Heart left ventricle (tissue), 16 donors: ENCODE data around the gene FSD2. TPM values are rescaled to one million over a fixed set of nuclear protein-coding genes. Genes with fewer than 3 reads are reported as not detected.

Experiments
- ATAC-seq, 4 donors: fragments of 200-7000 bp; cut with Tn5 transposase; one replicate each; pipeline ENCODE4 v1.9.1; 2020 to 2022; ENCODE audit warnings: moderate library complexity in 4 of 4, mild to moderate bottlenecking in 3 of 4, moderate number of reproducible peaks in 1 of 4
- DNase-seq, 5 donors: peaks; one replicate each; pipeline ENCODE4 v3.0.0-alpha.2; 2020
- H3K27ac ChIP-seq, 12 donors: fragments of 200-600 bp; sonication (generic) in 4 of 12; one replicate each; pipeline versions ENCODE4 v1.5.0 to v1.8.0; 2016 to 2022; ENCODE audit warnings: mild to moderate bottlenecking in 2 of 12
- H3K27me3 ChIP-seq, 9 donors: fragments of 200-600 bp; sonication (generic) in 2 of 9; one replicate each; pipeline versions ENCODE4 v1.5.1 to v1.8.0; 2016 to 2022; ENCODE audit warnings: mild to moderate bottlenecking in 3 of 9
- H3K36me3 ChIP-seq, 9 donors: fragments of 200-600 bp; sonication (generic) in 2 of 9; one replicate each; pipeline versions ENCODE4 v1.5.0 to v1.8.0; 2018 to 2022; ENCODE audit warnings: mild to moderate bottlenecking in 2 of 9
- H3K4me1 ChIP-seq, 12 donors: fragments of 200-600 bp; sonication (generic) in 4 of 12; one replicate each; pipeline versions ENCODE4 v1.5.0 to v1.8.0; 2016 to 2022; ENCODE audit warnings: mild to moderate bottlenecking in 3 of 12
- H3K4me3 ChIP-seq, 12 donors: fragments of 200-600 bp; sonication (generic) in 4 of 12; one replicate each; pipeline versions ENCODE4 v1.5.0 to v1.8.0; 2017 to 2022; ENCODE audit warnings: mild to moderate bottlenecking in 9 of 12, moderate library complexity in 4 of 12
- H3K9me3 ChIP-seq, 12 donors: fragments of 200-600 bp; sonication (generic) in 4 of 12; one replicate each; pipeline versions ENCODE4 v1.5.0 to v1.8.0; 2016 to 2022; ENCODE audit warnings: mild to moderate bottlenecking in 1 of 12
- POLR2A ChIP-seq, 2 donors: fragments of 450-650 bp; IDR thresholded peaks; one replicate each; pipeline ENCODE4 v1.6.1; 2017; ENCODE audit warnings: antibody characterized with exemption in 2 of 2, mild to moderate bottlenecking in 2 of 2, moderate library complexity in 2 of 2
- WGBS, 4 donors: extraction: QIAGEN DNeasy Blood & Tissue Kit in 2 of 4; methylation state at CpG; one replicate each; pipeline versions ENCODE4 v1.1.5 to v1.1.7; 2013 to 2018; 5-methylcytosine and 5-hydroxymethylcytosine counted together
- intact Hi-C, 10 donors: fragments of 100-400 bp; cut with DNase I; formaldehyde crosslinking; loops; one replicate each; pipeline versions ENCODE4 v1.11.1 to v1.14.2; 2022
- polyA plus RNA-seq, 2 donors: library from polyadenylated mRNA; stranded (reverse); fragments of 200-250 nt; gene quantifications; one replicate each; pipeline ENCODE4 v1.2.3, GENCODE V29; 2013
- total RNA-seq, 9 donors: library from RNA; depleted of rRNA in 2 of 9; stranded (reverse); fragments of >200 nt in 2 of 9; fragmentation: NEBNext Ultra II Directional in 3 of 9; extraction: Animal tissue kit (Norgen Biotek cat#: 25700) in 3 of 9; gene quantifications; one replicate each; pipeline versions ENCODE4 v1.1.0 to v1.2.4, GENCODE V29; 2016 to 2023
- TF ChIP-seq, protein P1 (sequence below), 12 donors: fragments of 200-600 bp; sonication (generic) in 4 of 12; IDR thresholded peaks; one replicate each; pipeline versions ENCODE4 v1.5.0 to v1.8.0; 2018 to 2022; ENCODE audit warnings: antibody characterized with exemption in 12 of 12, mild to moderate bottlenecking in 5 of 12
- donor health status: ischemic (EF 13 %, LVEDD 7.1; RV severe dilation, severe dysfunction).
- donor health status: healthy with polysubstance abuse.
- donor health status: DM: no; HTN: yes; CAD: no.
- donor health status: DM: no; HTN: no; CAD: no.
- donor health status: ischemic (EF 25% LVEDD 6.9; RV normal size, moderate dysfunction).
- donor health status: ischemic (EF 25% LVEDD 5.7; RV mildly dilated, moderate dysfunction).
- donor health status: healthy.
- donor health status: DM: yes; HTN: yes; CAD: no.
- donor health status: ischemic (EF 35%, LVEDD 5.7; RV mildly dilated, moderate dysfunction).
- donor health status: nonischemic (EF 11% LVEDD 7.7; RV severe dilation, severe dysfunction).
- donor health status: DM: yes; HTN: yes; CAD: no.
- donor health status: PGD.
- donor health status: ischemic (EF 29% LVEDD 5.4; RV normal size, mild dysfunction).
- donor health status: nonischemic (EF 23%, LVEDD 6.1; RV moderate dilation, normal function).

Gene FSD2
- total and polyA plus RNA-seq, 11 donors: 3.6 to 140 (median 66.0) TPM

DNA sequence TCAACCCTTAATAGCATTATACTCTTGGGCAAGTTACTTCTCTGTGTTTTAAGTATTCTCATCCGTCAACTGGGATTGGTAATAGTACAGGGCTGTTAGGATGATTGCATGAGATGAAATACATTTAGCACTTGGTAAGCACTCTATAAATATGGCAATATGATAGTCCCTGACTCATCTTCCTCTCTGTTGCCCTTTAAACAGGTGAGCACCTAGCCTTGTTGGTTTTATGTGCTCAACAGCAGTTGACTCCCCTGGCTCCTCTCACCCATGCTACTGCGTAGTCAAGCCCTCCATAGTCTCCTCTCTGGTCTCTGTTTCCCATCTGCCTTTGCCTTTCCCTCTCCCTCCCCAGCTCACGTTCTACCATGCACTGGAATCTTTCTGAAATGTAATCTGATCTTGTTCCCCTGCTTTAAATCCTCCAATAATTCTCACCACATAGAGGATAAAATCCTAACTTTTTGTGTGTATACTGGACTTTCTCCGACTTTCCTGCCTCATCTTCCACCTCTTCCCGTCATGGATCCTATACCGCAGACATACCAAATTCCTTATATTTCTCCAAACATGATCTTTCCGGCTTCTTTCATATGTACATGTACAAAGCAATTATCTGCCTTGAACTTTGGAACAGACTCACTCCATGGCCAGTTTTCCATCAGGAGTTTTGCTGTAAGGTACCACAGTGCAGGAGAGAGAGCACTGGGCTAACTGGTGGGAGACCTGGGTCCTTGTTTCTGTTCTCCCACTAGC, 42.3 kb downstream of the FSD2 start:
- no peak overlapping the region for H3K4me3 ChIP-seq
- ATAC-seq (no peak), DNase-seq (no peak)
- H3K36me3 ChIP-seq: peaks cover 0 to 99% (median 62%) of the 10 kb centered on the region in 9 donors
- WGBS, 4 donors: 91 to 93% (median 92%) methylated on average over 7 of the region's 7 CpGs
- H3K4me1 ChIP-seq: peaks cover 0 to 8% (median 0%) of the 10 kb centered on the region in 12 donors
- intact Hi-C loops: loop anchor here in 2 of 10 donors (2.0 to 10.0 kb wide), 2 partner anchors 29 to 71 kb away; no protein-coding TSS in a partner anchor
- H3K27ac ChIP-seq: no peak overlapping the region
- H3K9me3 ChIP-seq: no peaks in the 10 kb centered on the region
- TF ChIP-seq, protein P1, sequence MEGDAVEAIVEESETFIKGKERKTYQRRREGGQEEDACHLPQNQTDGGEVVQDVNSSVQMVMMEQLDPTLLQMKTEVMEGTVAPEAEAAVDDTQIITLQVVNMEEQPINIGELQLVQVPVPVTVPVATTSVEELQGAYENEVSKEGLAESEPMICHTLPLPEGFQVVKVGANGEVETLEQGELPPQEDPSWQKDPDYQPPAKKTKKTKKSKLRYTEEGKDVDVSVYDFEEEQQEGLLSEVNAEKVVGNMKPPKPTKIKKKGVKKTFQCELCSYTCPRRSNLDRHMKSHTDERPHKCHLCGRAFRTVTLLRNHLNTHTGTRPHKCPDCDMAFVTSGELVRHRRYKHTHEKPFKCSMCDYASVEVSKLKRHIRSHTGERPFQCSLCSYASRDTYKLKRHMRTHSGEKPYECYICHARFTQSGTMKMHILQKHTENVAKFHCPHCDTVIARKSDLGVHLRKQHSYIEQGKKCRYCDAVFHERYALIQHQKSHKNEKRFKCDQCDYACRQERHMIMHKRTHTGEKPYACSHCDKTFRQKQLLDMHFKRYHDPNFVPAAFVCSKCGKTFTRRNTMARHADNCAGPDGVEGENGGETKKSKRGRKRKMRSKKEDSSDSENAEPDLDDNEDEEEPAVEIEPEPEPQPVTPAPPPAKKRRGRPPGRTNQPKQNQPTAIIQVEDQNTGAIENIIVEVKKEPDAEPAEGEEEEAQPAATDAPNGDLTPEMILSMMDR (IDR thresholded peaks at IDR 0.05): no peak
- TF ChIP-seq POLR2A (IDR thresholded peaks at IDR 0.05): no peak
- no peaks in the 10 kb centered on the region for H3K27me3 ChIP-seq

DNA sequence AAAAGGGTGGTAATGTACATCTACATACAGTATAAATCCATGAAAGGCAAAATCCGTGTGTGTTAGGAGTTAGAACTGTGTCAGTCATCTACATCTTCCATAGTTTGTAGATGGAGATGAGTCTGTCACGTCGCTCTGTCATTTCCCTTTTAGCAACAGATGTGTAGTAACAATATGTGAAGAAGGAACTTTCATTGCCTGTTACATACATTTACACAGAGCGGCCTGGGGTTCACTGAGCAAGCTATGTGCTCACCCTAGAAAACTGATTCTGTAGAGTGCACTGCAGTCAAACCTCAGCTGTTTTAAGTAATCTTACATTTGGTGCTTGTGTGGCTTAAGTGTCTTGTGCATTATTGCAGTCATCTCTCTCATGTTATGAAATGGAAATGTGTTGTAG, 54.6 kb downstream of the FSD2 start:
- TF ChIP-seq, protein P1 (IDR thresholded peaks at IDR 0.05): no peak
- no peak for DNase-seq
- Histone ChIP-seq H3K27me3 (no peaks in the 10 kb centered on the region), H3K9me3 (no peaks in the 10 kb centered on the region), H3K36me3 (peaks cover 0 to 41% (median 34%) of the 10 kb centered on the region in 9 donors), H3K4me3 (peak overlapping the region; percentile 25 to 95 (median 77)), H3K27ac (peak overlapping the region in 2 of 12 donors; percentile 92 to 95), H3K4me1 (peaks cover 0 to 36% (median 17%) of the 10 kb centered on the region in 12 donors)
- no peak for ATAC-seq
- 45 to 55% (median 51%) methylated on average over 4 of the region's 4 CpGs for WGBS, 4 donors
- intact Hi-C loops: loop anchor here in 6 of 10 donors (2.0 to 10.0 kb wide), 5 partner anchors 53 to 233 kb away; partner anchors contain the start of genes FSD2 (in 5 of the 6), WHAMM (in 5 of the 6), RPS17 (in 2 of the 6) and RAMAC (in 1 of the 6)

DNA sequence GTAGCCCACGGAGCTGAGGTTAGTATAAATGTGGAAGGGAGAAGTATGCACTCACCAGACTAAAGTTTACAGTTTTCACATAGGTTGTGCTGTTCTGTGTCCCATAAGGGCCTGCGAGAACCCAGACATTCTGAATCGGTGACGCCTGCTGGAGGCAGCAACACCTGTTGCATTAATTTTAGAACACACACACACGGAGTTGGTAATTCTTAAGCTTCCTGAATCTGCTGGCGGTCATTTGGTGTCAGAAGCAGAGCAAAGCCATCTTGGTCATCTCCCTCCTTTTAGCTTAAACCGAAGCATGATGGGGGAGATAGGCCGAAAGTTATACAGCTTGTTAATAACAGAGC, 55.1 kb downstream of the FSD2 start:
- peak overlapping the region in 11 of 12 donors; percentile 25 to 95 (median 91) for H3K27ac ChIP-seq
- no peak for DNase-seq
- H3K4me3 ChIP-seq: peak overlapping the region; percentile 25 to 95 (median 77)
- no peaks in the 10 kb centered on the region for H3K27me3 ChIP-seq
- peaks cover 0 to 36% (median 17%) of the 10 kb centered on the region in 12 donors for H3K4me1 ChIP-seq
- H3K36me3 ChIP-seq: peaks cover 0 to 36% (median 28%) of the 10 kb centered on the region in 9 donors
- intact Hi-C loops: loop anchor here in 6 of 10 donors (2.0 to 10.0 kb wide), 5 partner anchors 54 to 234 kb away; partner anchors contain the start of genes FSD2 (in 5 of the 6), WHAMM (in 5 of the 6), RPS17 (in 2 of the 6) and RAMAC (in 1 of the 6)
- ATAC-seq: peak; percentile 5 to 9 (median 6)
- TF ChIP-seq, protein P1 (IDR thresholded peaks at IDR 0.05): no peak
- TF ChIP-seq POLR2A (IDR thresholded peaks at IDR 0.05): no peak
- no peaks in the 10 kb centered on the region for H3K9me3 ChIP-seq
- WGBS, 4 donors: 2 to 6% (median 3%) methylated on average over 7 to 8 of the region's 8 CpGs
